ENCODE results near the gene WRNIP1. TPM values are rescaled to one million over a fixed set of nuclear protein-coding genes. Genes with fewer than 3 reads are reported as not detected.

Gene WRNIP1
- total and polyA plus RNA-seq, 2 of the 13 experiments (the other 11 are each of a cell fraction or from before 2014, with no cell fraction given), result 77.7 to 90.3 TPM

DNA sequence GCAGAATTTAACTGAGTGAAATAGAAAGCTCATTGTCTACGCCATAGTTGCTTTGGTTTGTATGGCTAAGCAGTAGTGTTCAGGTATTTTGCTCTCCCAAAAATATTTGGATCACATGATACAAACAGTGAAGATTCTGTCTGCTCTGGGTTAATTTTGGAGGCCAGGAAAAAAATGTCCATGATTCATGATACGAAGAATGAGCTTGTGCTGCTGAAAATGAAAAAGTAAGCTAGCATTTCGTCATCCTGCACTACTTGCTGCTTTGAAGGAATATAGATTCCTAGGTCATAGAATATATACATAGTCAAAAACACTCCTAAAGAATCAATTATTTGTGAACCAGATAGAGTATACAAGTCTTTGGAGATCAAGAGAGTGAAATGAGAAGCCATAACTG lies 8.3 kb downstream of the WRNIP1 start:
- H3K79me2 ChIP-seq (ENCODE audit: insufficient read depth, low read length), result peaks cover 100% of the 10 kb centered on the region
- DNase-seq (ENCODE audit: low spot score), result no peak
- H3K4me1 ChIP-seq (ENCODE audit: insufficient read depth, low read length), result peaks cover 42% of the 10 kb centered on the region
- intact Hi-C loops (cut with micrococcal nuclease; ENCODE audit: unreplicated experiment), result no loop called here
- CTCF ChIA-PET (ENCODE audit: low intra/inter-chr PET ratio, low total read pairs), result no interaction called here
- no peak overlapping the region for H2AFZ ChIP-seq (ENCODE audit: low read length)
- no peak for ATAC-seq
- H3K4me3 ChIP-seq (replicated peaks in 1 of 3; ENCODE audit: insufficient read depth in 1 of 3, low read depth in 2 of 3, low read length in 3 of 3), result no peak overlapping the region
- H3K4me2 ChIP-seq (ENCODE audit: low read depth, low read length), result no peak overlapping the region
- FAIRE-seq, result no peak
- peaks cover 34% of the 10 kb centered on the region for H4K20me1 ChIP-seq (ENCODE audit: insufficient read depth, low read length)
- H3K9me3 ChIP-seq (ENCODE audit: low read length), result no peaks in the 10 kb centered on the region
- TF ChIP-seq, protein P1, sequence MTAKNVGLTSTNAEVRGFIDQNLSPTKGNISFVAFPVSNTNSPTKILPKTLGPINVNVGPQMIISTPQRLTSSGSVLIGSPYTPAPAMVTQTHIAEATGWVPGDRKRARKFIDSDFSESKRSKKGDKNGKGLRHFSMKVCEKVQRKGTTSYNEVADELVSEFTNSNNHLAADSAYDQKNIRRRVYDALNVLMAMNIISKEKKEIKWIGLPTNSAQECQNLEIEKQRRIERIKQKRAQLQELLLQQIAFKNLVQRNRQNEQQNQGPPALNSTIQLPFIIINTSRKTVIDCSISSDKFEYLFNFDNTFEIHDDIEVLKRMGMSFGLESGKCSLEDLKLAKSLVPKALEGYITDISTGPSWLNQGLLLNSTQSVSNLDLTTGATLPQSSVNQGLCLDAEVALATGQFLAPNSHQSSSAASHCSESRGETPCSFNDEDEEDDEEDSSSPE (CRISPR knock-in tag; IDR thresholded peaks at IDR 0.05), result no peak
- no peak for TF ChIP-seq ZSCAN30 (CRISPR knock-in tag; IDR thresholded peaks at IDR 0.05)
- no peak for TF ChIP-seq SRF (IDR thresholded peaks at IDR 0.05; ENCODE audit: low read depth, low read length)
- TF ChIP-seq ZBTB38 (CRISPR knock-in tag; IDR thresholded peaks at IDR 0.05), result no peak
- TF ChIP-seq, protein P2, sequence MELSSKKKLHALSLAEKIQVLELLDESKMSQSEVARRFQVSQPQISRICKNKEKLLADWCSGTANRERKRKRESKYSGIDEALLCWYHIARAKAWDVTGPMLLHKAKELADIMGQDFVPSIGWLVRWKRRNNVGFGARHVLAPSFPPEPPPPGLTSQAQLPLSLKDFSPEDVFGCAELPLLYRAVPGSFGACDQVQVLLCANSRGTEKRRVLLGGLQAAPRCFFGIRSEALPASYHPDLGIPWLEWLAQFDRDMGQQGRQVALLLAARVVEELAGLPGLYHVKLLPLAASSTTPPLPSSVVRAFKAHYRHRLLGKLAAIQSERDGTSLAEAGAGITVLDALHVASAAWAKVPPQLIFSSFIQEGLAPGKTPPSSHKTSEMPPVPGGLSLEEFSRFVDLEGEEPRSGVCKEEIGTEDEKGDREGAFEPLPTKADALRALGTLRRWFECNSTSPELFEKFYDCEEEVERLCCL (CRISPR knock-in tag; IDR thresholded peaks at IDR 0.05; ENCODE audit: borderline replicate concordance), result no peak
- TF ChIP-seq, protein P3, sequence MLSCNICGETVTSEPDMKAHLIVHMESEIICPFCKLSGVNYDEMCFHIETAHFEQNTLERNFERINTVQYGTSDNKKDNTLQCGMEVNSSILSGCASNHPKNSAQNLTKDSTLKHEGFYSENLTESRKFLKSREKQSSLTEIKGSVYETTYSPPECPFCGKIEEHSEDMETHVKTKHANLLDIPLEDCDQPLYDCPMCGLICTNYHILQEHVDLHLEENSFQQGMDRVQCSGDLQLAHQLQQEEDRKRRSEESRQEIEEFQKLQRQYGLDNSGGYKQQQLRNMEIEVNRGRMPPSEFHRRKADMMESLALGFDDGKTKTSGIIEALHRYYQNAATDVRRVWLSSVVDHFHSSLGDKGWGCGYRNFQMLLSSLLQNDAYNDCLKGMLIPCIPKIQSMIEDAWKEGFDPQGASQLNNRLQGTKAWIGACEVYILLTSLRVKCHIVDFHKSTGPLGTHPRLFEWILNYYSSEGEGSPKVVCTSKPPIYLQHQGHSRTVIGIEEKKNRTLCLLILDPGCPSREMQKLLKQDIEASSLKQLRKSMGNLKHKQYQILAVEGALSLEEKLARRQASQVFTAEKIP (CRISPR knock-in tag; IDR thresholded peaks at IDR 0.05; ENCODE audit: borderline replicate concordance), result no peak
- TF ChIP-seq ZNF766 (CRISPR knock-in tag; IDR thresholded peaks at IDR 0.05; ENCODE audit: borderline replicate concordance), result no peak
- TF ChIP-seq XRCC5 (optimal IDR thresholded peaks at IDR 0.05; ENCODE audit: low read length), result no peak
- TF ChIP-seq HDAC6 (IDR thresholded peaks at IDR 0.05; ENCODE audit: low read depth, low read length), result no peak
- no peaks in the 10 kb centered on the region for H3K27me3 ChIP-seq (ENCODE audit: control insufficient read depth in 1 of 2, insufficient read depth in 2 of 2, low read length in 2 of 2)
- no peak overlapping the region for H3K27ac ChIP-seq (ENCODE audit: extremely low read length, insufficient read depth, low read length)
- no TSS peak for BruUV-seq (replicated peaks)
- in situ Hi-C loops (cut with HindIII; ENCODE audit: extremely low pct_ligation_motif_present, low pct_unique_long_range_greater_than_20kb), result no loop called here
- POLR2A ChIA-PET, result interaction anchor here (1.1 kb wide), 1 partner anchor 8 kb away, joined by 5 read pairs; the partner anchor contains the start of gene WRNIP1
- peaks cover 21 to 78% of the 10 kb centered on the region in 2 experiments for H3K36me3 ChIP-seq (replicated peaks in 1 of 2; ENCODE audit: control insufficient read depth in 1 of 2, insufficient read depth in 2 of 2, low read length in 2 of 2)
- WGBS (ENCODE audit: low lambda C conversion rate), result 96% methylated on average over 3 of the region's 3 CpGs
- no peak overlapping the region for H3K9ac ChIP-seq (ENCODE audit: insufficient read depth, low read depth, low read length)

All from HepG2 (cell line).